Sigmoid colon (tissue), 4 donors: ENCODE data around the gene PEX7.

Experiments
- POLR2A ChIP-seq, 2 donors: fragments of 450-650 bp; IDR thresholded peaks; one replicate each; pipeline ENCODE4 v1.6.1; 2016; ENCODE audit warnings: antibody characterized with exemption in 2 of 2, mild to moderate bottlenecking in 2 of 2, moderate library complexity in 2 of 2
- POLR2AphosphoS5 ChIP-seq, 4 donors: sonication (generic); formaldehyde crosslinking; IDR thresholded peaks; one replicate each; pipeline ENCODE4 v1.6.1; 2017; ENCODE audit warnings: antibody characterized with exemption in 4 of 4
- TF ChIP-seq, protein P1 (sequence below), 4 experiments: fragments of 450-650 bp in 3 of 4; fragments of 200-600 bp in 1 of 4; IDR thresholded peaks; one replicate each; pipeline ENCODE4 v1.5.1; 2016 to 2019; ENCODE audit warnings: antibody characterized with exemption in 4 of 4, mild to moderate bottlenecking in 3 of 4, moderate library complexity in 2 of 4

DNA sequence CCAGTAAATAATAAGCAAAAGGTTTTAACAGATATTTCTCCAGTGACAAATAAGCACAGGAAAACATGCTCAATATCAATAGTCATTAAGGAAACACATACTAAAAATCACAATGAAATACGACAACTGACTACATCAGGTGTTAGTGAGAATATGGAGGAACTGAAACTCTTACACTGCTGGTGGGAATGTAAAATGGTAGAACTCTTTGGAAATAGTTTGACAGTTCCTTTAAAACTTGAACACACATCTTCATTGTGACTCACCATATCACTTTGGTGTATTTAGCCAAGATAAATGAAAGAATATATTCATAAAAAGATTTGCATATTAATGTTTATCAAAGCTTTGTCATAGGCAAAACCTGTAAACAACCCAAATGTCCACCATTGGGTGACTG lies 18.8 kb upstream of the PEX7 start:
- TF ChIP-seq, protein P1, sequence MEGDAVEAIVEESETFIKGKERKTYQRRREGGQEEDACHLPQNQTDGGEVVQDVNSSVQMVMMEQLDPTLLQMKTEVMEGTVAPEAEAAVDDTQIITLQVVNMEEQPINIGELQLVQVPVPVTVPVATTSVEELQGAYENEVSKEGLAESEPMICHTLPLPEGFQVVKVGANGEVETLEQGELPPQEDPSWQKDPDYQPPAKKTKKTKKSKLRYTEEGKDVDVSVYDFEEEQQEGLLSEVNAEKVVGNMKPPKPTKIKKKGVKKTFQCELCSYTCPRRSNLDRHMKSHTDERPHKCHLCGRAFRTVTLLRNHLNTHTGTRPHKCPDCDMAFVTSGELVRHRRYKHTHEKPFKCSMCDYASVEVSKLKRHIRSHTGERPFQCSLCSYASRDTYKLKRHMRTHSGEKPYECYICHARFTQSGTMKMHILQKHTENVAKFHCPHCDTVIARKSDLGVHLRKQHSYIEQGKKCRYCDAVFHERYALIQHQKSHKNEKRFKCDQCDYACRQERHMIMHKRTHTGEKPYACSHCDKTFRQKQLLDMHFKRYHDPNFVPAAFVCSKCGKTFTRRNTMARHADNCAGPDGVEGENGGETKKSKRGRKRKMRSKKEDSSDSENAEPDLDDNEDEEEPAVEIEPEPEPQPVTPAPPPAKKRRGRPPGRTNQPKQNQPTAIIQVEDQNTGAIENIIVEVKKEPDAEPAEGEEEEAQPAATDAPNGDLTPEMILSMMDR (IDR thresholded peaks at IDR 0.05), result no peak
- TF ChIP-seq POLR2A (IDR thresholded peaks at IDR 0.05), result no peak
- TF ChIP-seq POLR2AphosphoS5 (IDR thresholded peaks at IDR 0.05), result no peak
